ENCODE measurements around the gene MRPL2. TPM values are rescaled to one million over a fixed set of nuclear protein-coding genes. Genes with fewer than 3 reads are reported as not detected.
A peak's percentile ranks its signal among the peaks of the same experiment; 100 is the strongest.

Gene MRPL2
- total RNA-seq, 1 donor from 2014 or later, result 76.4 TPM

DNA sequence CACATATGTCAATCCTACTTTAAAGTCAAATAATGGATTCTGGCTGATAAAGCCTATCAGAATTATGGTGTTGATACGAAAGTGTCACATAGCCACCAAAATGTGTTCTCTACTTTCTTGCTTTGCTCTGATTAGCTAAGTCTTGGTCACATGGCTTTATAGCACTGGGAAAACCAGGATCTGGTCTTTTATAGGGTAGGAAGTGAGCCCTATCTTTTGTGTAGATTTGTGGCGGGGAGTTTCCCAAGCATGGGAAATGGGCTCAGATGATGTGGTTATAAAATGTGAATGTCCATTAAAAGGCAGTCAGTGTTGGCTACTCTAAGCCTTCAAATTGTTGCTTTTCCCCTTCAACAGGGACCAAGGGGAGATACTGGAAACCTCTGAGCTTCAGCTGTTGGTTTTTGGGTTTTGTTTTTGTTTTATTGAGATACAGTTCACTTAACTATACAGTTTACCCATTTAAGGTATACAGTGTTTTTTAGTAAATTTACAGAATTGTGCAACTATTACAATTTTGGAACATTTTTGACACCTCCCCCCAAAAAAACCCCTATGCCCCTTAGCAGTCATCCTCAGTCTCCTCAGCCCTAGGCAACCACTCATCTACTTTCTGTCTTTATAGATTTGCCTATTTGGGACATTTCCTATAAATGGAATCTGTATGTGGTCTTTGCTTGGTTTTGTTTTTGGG, 25.6 kb downstream of the MRPL2 start:
- DNase-seq (ENCODE audit: low spot score), result no peak
- intact Hi-C loops (cut with DNase I), result no loop called here

DNA sequence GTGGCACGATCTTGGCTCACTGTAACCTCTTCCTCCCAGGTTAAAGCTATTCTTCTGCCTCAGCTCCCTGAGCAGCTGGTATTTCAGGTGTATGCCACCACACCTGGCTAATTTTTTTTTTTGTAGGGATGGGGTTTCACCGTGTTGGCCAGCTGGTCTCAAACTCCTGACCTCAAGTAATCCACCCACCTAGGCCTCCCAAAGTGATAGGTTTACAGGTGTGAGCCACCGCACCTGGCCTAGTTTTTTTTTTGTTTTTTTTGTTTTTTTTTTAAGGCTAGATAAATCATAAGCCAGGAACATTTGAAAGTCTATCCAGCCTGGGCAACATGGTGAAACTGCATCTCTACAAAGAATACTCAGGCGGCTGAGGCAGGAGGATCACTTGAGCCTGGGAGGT, 26.9 kb downstream of the MRPL2 start:
- intact Hi-C loops (cut with DNase I), result no loop called here
- no peak for DNase-seq (ENCODE audit: low spot score)

DNA sequence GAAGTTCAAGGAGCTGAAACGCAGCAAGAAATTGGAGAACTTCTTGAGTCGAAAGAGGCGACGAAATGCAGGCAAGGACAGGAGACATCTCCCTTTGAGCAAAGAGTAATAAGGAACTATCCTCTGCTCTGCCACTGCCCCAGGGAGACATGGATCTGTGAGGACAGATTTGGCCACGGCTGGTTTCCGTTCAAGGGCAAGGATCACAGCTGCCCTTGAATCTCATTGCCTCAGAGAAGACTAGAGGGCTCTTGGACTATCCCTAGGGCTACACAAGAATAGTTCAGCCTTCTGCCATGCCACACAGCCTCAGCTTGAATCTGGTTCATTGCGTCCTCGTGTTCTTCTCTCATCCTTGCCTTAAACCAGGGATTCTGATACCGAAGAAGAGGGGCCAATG, 30.1 kb downstream of the MRPL2 start:
- intact Hi-C loops (cut with DNase I), result no loop called here
- no peak for DNase-seq (ENCODE audit: low spot score)

DNA sequence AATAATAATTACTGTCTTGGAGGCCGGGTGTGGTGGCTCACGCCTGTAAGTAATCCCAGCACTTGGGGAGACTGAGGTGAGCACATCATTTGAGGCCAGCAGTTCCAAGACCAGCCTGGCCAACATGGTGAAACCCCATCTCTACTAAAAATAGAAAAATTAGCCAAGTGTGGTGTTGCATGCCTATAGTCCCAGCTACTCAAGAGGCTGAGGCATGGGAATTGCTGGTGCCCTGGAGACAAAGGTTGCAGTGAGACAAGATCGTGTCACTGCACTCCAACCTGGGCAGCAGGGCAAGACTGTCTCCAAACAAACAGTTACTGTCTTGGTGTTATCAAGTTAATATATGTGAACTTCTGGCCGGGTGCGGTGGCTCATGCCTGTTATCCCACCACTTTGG, 32.9 kb downstream of the MRPL2 start:
- intact Hi-C loops (cut with DNase I), result no loop called here
- no peak for DNase-seq (ENCODE audit: low spot score)

DNA sequence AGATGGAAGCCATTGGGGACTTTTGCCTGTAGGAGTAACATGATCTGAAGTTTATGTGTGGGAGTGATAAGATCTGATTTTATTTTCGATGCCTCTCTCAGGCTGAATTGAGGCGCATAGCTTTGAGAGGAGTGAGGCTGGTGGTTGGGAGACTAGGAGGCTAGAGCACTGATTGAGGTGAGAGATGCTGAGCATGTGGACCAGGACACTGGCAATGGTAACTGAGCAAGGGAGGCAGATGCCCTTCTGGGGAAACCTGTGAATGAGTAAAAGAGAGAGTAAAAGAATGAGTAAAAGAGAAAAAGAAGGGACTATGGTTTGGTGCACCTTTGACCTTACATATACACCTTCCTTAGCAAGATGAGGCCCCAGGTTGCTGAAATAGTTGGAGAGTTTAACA, 34.8 kb downstream of the MRPL2 start:
- DNase-seq (ENCODE audit: low spot score), result no peak
- intact Hi-C loops (cut with DNase I), result no loop called here

DNA sequence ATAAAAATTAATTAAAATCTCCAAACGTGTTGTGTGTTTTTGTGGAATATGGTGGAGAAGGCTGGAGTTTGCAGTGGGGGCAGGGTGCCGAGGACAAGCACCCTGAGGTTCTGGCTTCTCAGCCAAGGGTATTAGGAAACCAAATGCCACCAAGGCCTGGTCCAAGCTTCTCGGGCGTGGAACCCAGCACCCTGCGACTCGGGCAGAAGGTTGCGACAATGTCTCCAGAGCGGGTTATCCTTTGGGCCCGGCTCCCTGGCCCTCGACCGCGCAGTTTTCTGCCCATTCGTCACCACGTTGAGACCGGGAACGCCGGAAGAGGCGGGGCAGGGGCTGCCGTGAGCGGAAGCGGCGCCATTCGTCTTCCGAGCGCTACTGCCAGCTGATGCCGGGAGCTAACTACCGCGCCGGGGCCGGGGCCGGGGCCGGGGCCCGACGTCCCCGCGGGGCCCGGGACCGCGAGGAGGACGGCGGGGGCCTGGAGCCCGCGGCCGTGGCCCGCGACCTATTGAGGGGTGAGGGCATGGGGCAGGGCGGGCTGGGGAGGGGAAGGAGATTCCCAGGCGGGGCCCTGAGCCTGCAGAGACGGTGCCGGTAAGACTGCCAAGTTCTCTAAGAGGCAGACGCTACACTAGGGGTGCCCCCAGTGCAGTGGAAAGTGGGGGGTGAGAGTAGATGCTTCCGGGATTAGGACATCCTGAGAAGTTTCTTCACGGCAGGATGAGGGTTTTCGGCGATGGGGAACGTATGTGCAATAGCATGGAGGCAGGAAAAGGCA, 37.8 kb downstream of the MRPL2 start, which contains the start of gene RRP36:
TSS of gene RRP36 (plus strand) at position 354 of the 778 bp plus-strand sequence. CDS start at position 386, 32 bp downstream.
- DNase-seq (ENCODE audit: low spot score), result peak; percentile 94
- intact Hi-C loops (cut with DNase I), result no loop called here

DNA sequence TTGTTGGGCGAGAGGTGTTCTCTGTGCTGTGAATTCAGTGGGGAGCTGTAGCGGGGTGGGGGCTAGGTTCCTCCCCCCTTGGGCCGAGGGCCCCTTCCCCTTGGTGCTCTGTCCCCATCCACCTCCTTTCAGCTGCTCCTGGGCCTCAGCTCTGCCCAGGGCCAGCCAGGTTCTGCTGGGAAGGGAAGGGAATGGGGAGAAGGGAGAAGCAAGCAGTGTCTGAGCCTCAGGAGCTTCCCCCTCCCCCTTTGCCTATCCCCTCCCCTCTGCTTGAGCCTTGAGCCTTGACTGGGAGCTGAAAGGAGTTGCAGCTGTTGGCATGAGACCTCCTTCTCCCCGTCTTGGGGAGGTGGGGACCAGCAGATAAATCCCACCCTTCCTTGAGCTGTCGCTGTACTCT, 38.4 kb downstream of the MRPL2 start:
- intact Hi-C loops (cut with DNase I), result no loop called here

DNA sequence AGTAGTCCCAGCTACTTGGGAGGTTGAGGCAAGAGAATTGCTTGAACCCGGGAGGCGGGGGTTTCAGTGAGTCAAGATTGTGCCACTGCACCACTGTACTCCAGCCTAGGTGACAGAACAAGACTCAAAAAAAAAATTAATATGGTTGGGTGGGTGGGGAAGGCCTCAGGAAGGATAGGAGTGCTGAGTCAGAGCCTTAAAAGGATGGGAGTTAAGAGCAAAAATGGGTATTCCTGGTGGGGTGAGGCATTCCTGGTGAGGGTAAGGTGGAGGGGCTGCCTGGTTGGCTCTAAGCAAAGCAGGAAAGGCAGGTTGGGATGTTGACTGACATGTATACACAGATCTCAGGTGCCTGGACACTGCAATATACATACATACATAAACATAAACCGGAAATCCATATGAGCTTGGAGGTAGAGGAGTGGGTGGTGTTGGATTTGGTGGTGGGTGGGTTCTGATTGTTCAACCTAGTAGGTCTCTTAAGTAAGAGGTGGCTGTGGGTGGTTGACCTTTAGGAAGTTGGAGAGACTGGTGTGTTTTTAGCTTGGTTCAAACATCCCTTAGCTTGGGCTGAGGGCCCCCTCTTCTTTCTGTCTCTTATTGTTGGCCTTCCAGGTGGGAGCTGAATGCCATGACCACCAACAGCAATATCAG, 39.1 kb downstream of the MRPL2 start:
- DNase-seq (ENCODE audit: low spot score), result no peak
- intact Hi-C loops (cut with DNase I), result no loop called here

More for the DNA sequence above, 38.4 kb downstream of the MRPL2 start:
- DNase-seq (ENCODE audit: low spot score), result no peak

DNA sequence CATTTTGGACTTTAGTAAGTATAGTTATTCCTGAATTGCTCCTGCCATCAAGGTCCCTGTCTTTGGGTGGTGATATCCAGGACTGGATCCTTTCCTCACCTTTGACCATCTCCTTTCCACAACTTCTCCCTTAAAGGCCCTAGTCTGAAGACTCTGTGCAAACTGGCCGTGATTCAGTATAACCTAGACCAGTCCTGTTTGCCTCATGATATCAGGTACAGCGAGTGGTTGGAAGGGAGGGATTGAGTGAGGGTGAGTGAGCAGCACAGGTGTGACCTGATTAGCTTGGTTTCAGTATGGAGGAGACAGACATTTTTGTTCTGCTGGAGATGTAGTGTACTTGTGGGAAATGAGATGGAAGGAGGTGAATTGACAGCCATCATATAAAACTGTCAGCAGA, 40.1 kb downstream of the MRPL2 start:
- intact Hi-C loops (cut with DNase I), result no loop called here
- no peak for DNase-seq (ENCODE audit: low spot score)

DNA sequence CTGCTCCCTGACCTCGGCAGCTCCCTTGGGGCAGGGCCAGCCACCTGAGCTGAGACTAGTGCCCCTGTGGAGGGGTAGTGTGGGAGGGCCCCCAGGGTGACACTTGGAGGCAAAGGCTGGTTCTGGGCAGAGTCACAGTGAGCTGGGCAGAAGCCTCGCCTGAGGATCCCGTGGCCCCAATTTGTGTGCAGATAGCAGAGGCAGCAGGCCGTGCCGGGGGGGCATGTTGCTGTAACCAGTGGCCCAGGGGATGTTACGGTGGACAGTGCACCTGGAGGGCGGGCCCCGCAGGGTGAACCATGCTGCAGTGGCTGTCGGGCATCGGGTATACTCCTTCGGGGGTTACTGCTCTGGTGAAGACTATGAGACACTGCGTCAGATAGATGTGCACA, 42.3 kb downstream of the MRPL2 start:
- peak; percentile 77 for DNase-seq (ENCODE audit: low spot score)
- intact Hi-C loops (cut with DNase I), result no loop called here

DNA sequence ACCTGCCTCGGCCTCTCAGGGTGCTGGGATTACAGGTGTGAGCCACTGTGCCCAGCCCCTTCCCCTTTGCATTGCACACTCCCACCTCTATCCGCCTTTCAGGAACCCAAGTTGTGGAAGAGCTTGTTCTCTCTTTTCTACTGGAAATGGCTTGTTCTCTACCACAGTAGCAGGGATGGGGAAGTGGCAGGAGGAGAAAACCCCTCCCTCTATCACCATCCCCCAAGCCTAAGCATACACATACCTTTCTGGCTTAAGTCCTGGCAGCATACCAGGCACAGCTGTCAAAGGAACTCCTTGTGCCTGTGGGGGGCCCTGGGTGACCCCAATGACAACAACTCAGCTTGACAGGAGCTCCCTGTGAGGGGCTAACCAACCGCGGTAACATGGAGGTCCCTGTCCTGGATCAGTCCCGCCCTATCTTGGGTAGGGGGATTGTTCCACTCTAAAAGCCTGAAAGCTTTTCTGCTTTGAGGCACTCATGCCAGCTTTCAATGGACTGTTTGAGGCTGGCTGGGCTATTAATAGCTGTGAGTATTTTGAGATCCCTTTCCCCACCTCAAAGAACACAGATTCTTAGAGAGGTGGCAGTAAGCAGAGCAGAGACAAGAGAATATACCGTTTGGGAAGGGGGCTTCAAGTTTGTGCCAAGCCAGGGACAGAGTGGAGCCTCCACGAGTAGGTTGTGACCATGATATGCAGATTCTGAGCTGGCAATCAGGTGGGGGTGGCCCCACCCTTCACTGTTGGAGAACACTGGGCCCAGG, 42.9 kb downstream of the MRPL2 start:
- DNase-seq (ENCODE audit: low spot score), result no peak
- intact Hi-C loops (cut with DNase I), result no loop called here

DNA sequence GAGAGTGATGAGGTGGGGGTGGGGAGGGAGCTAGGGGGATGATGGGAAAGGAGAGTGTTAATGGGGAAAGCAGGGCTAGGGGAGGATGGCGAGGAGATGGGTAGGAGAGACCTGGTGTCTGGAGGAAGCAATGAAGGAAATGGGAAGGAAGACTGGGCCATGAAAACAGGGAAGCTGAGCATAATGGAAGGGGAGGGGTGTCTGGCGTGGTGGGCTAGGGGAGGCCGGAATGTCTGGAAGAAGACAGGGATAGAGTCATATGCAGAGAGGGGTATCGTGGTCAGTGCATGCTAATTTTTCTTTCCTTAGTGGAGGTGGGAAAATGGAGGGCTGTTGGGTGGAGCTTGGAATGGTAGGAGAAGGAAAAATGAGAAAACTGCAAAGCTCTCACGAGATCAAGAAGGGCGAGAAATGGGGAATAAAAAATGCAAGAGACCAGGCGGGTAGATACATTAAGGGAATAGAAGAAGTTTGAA, 44.8 kb downstream of the MRPL2 start:
- DNase-seq (ENCODE audit: low spot score), result no peak
- intact Hi-C loops (cut with DNase I), result loop anchor here (2.0 to 5.0 kb wide), 2 partner anchors 38 to 112 kb away; partner anchors contain the start of gene CUL7

DNA sequence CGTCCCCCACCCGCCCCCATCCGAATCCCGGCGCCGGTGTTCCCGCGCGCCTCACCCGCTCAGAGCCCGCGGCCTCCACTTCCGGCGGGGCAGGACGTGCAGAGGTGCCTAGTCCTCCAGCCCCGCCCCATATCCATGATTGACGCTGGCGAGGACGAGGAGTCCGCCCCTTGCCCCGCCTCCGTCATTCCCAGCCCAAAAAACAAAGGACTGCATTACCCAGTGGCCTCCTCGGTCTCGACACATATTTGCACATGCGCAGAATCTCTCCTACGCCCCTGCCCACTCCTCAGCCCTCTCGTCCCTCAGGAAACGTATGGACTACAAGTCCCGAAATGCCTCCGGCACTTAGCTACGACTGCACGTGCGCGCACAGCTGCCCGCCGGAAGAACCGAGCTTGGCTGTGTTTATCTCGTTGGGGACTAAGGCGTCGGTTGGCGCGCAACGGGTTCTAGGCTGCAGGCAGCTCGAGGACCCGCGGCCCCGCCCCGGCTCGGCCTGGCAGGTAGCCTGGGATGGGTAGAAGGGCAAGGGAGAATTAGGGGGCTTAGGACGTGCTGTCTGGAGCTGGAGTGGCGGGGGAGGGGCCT, 45.3 kb downstream of the MRPL2 start, which contains the start of the genes KLHDC3 and MEA1:
TSS of gene KLHDC3 (plus strand) at position 407 of the 591 bp plus-strand sequence. CDS start 2,944 bp downstream, outside the sequence.
TSS of gene MEA1 (minus strand) at position 104 of the 591 bp plus-strand sequence. CDS start 133 bp downstream, outside the sequence.
- intact Hi-C loops (cut with DNase I), result loop anchor here (1.0 to 5.0 kb wide), 3 partner anchors 39 to 112 kb away; partner anchors contain the start of genes CUL7, KLC4 and MRPL2

DNA sequence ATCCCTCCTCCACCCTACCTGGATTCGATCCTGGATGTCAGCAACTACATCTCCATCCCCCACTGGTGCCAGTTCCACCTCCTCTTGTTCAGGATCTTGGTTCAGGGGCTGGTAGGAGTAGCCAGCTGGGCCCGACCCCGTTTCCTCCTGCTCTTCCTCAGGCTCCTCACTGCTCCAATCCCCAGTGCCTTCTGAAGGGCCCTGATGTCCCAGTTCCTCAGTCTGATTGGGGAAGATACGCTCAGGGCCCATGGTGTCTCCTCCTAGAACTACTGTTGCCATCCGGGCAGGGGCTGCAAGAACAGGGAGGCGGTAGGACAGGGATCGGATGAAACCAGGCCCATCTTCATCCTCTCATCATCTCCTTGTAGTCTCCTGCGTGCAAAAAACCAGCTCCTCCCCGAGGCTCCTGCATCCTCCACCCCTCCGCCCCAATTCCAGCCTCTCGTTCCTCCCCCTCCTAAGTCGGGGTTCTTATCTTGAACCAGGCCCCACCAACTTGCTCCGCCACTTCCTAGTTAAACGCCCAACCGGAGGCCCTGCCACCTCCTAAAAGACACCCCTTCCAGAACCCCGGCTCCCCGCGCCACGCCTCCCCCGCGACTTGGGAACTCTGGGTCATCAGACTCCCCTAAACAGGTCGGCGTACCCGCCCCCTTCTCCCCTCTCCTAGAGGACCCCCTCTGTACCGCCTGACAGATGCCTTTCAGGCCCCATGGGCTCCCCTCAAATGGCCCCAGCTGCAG, 46.0 kb downstream of the MRPL2 start:
- DNase-seq (ENCODE audit: low spot score), result no peak
- intact Hi-C loops (cut with DNase I), result loop anchor here (1.0 to 5.0 kb wide), 2 partner anchors 46 to 111 kb away; partner anchors contain the start of genes KLC4 and MRPL2

More for the DNA sequence above, 45.3 kb downstream of the MRPL2 start, which contains the start of the genes KLHDC3 and MEA1:
- DNase-seq (ENCODE audit: low spot score), result peak; percentile 99

DNA sequence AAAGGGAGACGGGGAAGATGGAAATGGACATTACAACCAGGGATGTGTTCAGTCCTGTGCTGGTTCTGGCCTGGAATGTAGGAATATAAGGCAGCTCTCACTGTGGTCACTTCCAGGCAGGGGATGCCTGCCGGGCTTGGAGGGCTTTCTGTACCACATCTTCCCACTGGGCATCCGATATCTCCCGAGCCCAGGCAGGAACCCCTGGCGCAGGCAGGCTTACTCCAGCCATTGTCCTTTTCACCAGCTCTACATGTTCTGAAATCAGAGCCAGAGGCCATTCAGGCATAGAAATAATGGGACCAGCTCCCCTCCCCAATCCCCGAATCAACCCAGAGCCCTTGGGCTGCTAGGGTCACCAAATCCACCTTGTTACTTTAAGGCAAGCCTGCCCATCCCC, 46.9 kb downstream of the MRPL2 start:
- no peak for DNase-seq (ENCODE audit: low spot score)
- intact Hi-C loops (cut with DNase I), result loop anchor here (5.0 kb wide), 1 partner anchor 110 kb away; no protein-coding TSS in a partner anchor

DNA sequence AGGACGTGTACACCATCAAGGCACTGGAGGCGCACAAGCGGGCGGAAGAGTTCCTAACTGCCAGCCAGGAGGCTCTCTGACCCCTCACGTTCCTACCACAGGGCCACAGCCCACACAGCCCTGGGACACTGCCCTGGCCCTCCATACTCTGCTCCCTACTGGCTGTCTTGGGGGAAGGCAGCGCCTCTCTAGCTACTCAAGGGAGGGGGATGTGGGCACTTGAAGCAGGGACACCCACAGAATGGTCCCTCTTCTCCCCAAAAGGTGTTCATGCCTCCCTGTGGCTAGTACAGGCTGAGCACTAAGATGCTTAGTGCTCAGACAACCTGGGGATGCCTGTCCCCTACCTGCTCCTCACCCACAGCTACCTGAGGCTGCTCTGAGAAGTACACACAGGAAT, 48.0 kb downstream of the MRPL2 start:
- DNase-seq (ENCODE audit: low spot score), result no peak
- intact Hi-C loops (cut with DNase I), result loop anchor here (5.0 kb wide), 1 partner anchor 109 kb away; no protein-coding TSS in a partner anchor

DNA sequence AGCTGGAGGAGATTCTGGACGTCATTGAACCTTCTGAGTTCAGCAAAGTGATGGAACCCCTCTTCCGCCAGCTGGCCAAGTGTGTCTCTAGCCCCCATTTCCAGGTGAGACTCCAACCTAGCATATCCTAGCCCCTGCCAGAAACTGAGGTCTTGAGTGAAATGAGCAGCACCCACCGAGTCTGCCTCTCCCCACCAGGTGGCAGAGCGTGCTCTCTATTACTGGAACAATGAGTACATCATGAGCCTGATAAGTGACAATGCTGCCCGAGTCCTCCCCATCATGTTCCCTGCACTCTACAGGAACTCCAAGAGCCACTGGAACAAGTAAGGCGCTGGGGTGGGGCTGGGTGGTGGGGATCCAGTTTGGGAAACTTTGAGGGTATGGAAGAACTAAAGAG, 50.1 kb downstream of the MRPL2 start:
- no peak for DNase-seq (ENCODE audit: low spot score)
- intact Hi-C loops (cut with DNase I), result loop anchor here (1.0 kb wide), 1 partner anchor 134 kb away; no protein-coding TSS in a partner anchor

DNA sequence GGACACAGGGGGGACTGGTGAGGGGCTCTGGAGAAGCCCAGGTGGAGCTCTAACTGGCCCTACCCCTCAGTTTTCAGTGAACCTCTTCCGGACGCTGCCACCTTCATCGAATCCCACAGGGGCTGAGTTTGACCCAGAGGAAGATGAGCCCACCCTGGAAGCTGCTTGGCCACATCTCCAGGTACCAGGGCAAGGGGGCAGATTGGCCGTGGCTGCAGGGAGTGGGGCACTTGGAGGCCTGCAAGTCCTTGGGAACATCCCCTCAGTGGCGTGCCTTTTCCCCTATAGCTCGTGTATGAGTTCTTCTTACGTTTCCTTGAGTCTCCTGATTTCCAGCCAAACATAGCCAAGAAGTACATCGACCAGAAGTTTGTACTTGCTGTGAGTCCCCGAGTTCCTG, 52.1 kb downstream of the MRPL2 start:
- intact Hi-C loops (cut with DNase I), result no loop called here

More for the DNA sequence above, 52.1 kb downstream of the MRPL2 start:
- no peak for DNase-seq (ENCODE audit: low spot score)

Measured in cardiac septum (tissue), 1 donor.